ENCODE results near the gene TPST1. TPM values are rescaled to one million over a fixed set of nuclear protein-coding genes. Genes with fewer than 3 reads are reported as not detected.

Gene TPST1
- total and polyA plus RNA-seq, 2 of the 8 experiments (the other 6 are each of a cell fraction or from before 2014, with no cell fraction given): 8.2 to 18.4 TPM

- TF ChIP-seq CHD7 (IDR thresholded peaks at IDR 0.05; ENCODE audit: insufficient replicate concordance, low read length) (no peak), EGR1 (IDR thresholded peaks at IDR 0.05; ENCODE audit: borderline replicate concordance, low read depth, low read length) (no peak), HDAC6 (IDR thresholded peaks at IDR 0.05; ENCODE audit: low read depth, low read length) (no peak), KDM4A (IDR thresholded peaks at IDR 0.05; ENCODE audit: low read depth, low read length, severe bottlenecking) (no peak), E2F6 (IDR thresholded peaks at IDR 0.05) (no peak), SP4 (IDR thresholded peaks at IDR 0.05; ENCODE audit: low read length) (no peak), EZH2 (IDR thresholded peaks at IDR 0.05; ENCODE audit: low read depth, low read length, severe bottlenecking) (no peak)
- TF ChIP-seq, protein P1, sequence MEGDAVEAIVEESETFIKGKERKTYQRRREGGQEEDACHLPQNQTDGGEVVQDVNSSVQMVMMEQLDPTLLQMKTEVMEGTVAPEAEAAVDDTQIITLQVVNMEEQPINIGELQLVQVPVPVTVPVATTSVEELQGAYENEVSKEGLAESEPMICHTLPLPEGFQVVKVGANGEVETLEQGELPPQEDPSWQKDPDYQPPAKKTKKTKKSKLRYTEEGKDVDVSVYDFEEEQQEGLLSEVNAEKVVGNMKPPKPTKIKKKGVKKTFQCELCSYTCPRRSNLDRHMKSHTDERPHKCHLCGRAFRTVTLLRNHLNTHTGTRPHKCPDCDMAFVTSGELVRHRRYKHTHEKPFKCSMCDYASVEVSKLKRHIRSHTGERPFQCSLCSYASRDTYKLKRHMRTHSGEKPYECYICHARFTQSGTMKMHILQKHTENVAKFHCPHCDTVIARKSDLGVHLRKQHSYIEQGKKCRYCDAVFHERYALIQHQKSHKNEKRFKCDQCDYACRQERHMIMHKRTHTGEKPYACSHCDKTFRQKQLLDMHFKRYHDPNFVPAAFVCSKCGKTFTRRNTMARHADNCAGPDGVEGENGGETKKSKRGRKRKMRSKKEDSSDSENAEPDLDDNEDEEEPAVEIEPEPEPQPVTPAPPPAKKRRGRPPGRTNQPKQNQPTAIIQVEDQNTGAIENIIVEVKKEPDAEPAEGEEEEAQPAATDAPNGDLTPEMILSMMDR (IDR thresholded peaks at IDR 0.05; ENCODE audit: control extremely low read depth in 1 of 3, insufficient read depth in 1 of 3, low read depth in 1 of 3, low read length in 3 of 3): no peak
Measured at GRCh38 chr7:66198469-66198868, 6.7 kb upstream of the TPST1 start (continued).

Measured in H1 (cell line).